ENCODE measurements around the gene HSPA13.

Gene HSPA13, protein sequence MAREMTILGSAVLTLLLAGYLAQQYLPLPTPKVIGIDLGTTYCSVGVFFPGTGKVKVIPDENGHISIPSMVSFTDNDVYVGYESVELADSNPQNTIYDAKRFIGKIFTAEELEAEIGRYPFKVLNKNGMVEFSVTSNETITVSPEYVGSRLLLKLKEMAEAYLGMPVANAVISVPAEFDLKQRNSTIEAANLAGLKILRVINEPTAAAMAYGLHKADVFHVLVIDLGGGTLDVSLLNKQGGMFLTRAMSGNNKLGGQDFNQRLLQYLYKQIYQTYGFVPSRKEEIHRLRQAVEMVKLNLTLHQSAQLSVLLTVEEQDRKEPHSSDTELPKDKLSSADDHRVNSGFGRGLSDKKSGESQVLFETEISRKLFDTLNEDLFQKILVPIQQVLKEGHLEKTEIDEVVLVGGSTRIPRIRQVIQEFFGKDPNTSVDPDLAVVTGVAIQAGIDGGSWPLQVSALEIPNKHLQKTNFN

DNA sequence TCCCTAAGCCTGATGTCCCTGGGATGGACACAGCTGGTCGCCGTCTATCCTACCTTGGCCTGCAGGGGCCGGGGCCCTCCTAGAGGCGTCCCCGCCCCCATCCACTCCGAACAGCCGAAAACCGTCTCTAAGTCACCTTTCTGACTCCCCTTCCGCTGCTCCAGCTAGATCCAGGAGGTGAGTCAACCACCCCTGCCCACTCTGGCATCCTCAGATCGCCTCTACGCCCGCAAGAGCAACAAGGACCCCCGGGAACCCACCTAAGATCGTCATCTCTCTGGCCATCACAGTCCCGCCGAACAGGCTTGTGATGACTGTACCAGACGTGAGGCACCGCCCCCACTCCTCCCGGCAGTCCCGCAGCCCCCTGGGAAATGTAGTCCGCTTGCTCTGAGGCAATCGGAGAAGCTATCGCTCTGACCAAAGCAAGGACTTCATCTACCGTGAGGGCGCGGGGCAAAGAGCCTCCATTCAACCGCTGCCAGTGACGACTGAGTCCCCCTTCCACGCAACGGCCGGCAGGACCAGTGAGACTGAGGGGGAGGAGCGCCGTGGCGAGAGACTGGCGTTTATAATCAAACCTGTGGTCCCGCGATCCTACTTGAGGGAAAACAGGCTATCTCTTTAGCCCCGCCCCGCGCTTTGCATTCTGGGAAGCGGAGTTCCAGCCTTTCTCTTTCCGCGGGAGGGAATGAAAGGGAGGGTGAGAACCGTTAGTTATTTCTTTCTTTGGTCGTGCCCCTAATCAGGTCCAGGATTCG lies at the start of gene HSPA13:
HSPA13 (minus strand) TSS at position 312 of the 761 bp plus-strand sequence; CDS start at position 285, 27 bp downstream.
- peak; percentile 91 for DNase-seq (ENCODE audit: low spot score)
- TF ChIP-seq, protein P1, sequence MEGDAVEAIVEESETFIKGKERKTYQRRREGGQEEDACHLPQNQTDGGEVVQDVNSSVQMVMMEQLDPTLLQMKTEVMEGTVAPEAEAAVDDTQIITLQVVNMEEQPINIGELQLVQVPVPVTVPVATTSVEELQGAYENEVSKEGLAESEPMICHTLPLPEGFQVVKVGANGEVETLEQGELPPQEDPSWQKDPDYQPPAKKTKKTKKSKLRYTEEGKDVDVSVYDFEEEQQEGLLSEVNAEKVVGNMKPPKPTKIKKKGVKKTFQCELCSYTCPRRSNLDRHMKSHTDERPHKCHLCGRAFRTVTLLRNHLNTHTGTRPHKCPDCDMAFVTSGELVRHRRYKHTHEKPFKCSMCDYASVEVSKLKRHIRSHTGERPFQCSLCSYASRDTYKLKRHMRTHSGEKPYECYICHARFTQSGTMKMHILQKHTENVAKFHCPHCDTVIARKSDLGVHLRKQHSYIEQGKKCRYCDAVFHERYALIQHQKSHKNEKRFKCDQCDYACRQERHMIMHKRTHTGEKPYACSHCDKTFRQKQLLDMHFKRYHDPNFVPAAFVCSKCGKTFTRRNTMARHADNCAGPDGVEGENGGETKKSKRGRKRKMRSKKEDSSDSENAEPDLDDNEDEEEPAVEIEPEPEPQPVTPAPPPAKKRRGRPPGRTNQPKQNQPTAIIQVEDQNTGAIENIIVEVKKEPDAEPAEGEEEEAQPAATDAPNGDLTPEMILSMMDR (IDR thresholded peaks at IDR 0.05; ENCODE audit: extremely low read depth, missing control alignments) = no peak

DNA sequence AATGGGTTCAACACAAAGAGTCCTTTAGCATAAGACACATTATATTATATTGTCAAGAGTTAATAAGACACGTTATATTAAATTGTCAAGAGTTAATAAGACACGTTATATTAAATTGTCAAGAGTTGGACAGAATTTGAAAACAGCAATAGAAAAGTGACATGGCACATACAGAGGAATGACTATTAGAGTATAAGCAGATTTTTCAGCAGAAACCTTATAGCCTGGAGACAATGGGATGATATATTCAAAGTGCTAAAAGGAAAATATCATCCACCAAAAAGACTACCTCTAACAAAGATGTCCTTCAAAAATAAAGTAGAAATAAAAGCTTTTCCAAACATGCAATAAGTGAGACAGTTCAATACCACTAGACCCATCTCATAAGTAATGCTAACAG lies 36.0 kb upstream of the HSPA13 start:
- no peak for DNase-seq (ENCODE audit: low spot score)
- TF ChIP-seq, protein P1 (IDR thresholded peaks at IDR 0.05; ENCODE audit: extremely low read depth, missing control alignments) = no peak

DNA sequence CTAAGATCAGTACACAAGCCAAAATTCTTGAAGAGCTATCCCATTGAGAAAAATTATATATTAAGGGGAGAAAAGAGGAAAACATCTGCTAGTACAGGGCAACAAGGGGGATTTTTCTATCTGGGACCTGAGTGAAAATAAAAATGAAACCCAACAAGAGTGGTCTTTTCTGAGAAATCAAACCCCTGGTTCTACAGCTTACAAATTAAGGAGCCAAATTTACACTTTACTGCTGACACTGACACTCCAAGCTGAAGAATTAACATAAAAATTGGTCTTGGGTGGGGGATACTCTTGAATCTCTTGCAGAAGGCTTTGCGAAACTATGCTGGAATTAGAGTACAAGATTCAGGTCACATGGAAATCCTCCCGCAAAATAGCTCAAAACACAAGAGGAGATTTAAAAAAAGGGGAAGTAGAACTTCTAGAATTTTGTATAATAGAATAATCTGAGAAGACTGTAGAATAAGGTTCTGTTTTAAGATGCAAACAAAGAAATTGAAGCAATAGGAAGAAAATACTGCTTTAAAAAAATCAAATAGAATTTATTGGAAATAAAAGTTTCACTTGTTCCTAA lies 32.1 kb upstream of the HSPA13 start:
- TF ChIP-seq, protein P1 (IDR thresholded peaks at IDR 0.05; ENCODE audit: extremely low read depth, missing control alignments) = no peak
- peak; percentile 11 for DNase-seq (ENCODE audit: low spot score)

DNA sequence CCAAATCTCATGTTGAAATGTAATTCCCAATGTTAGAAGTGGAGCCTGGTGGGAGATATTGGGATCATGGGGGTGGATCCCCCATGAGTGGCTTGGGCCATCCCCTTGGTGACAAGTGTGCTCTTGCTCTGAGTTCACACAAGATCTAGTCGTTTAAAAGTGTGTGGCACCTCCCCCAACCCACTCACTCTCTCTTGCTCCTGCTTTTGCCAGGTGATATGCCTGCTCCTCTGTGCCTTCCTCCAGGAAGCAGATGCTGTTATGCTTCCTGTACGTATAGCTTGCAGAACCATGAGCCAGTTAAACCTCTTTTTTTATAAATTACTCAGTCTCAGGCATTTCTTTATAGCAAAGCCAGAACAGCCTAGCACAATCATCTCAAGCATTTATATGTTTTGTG lies 23.0 kb upstream of the HSPA13 start:
- no peak for DNase-seq (ENCODE audit: low spot score)

DNA sequence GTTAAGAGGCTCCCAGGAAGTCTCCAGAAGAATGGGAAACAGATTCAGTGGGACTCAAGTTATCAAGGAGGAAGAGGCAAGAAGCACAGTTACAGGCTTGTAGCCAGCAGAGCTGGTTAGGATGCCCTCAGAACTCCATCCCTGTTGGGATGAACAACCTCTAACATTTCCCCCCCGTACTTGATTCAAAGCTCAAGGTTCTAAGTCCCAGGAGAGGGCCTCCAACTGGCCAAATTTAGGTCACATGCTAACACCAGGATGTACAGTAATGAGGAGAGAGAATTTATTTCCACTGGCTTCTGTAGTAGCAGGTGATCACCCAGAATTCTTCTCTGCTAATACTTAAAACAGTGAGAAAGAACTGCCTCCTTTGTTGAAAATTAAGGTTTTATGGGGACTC lies 22.3 kb upstream of the HSPA13 start:
- no peak for DNase-seq (ENCODE audit: low spot score)
- TF ChIP-seq, protein P1 (IDR thresholded peaks at IDR 0.05; ENCODE audit: extremely low read depth, missing control alignments) = no peak

More for the DNA sequence above, 23.0 kb upstream of the HSPA13 start:
- TF ChIP-seq, protein P1 (IDR thresholded peaks at IDR 0.05; ENCODE audit: extremely low read depth, missing control alignments) = no peak

DNA sequence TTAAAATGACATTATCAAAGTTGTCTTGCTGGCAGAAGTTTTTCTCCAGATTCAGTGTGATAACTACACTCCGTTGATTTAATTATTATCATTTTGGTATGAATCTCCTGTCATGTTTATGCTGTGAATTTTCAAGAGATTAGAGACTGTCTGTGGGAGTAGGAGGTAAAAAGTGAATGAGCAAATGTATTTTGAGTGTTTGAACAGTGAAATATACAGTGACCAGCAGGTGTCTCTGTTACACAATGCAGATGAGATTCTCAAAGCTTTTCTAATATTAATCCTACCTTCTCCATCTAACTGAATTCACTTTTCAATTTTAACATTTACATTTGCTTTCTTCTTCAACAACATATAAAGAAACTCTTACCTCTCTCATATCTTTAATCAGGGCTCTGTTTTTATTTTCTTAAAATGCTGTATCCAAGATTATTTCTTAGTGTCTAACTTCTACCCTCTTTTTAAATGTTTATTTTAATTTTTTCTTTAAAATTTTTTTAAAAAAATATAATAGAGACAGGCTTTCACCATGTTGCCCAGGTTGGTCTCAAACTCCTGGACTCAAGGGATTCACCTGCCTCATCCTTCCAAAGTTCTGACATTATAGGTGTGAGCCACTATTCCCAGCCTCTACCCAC lies 20.9 kb upstream of the HSPA13 start:
- TF ChIP-seq, protein P1 (IDR thresholded peaks at IDR 0.05; ENCODE audit: extremely low read depth, missing control alignments) = peak; percentile 28
- peak; percentile 37 for DNase-seq (ENCODE audit: low spot score)

Data from GM20000 (cell line).